Vagina (tissue), 2 donors: Measurements from ENCODE around the gene GLUD2.

Experiments
- POLR2A ChIP-seq, 2 donors: fragments of 450-650 bp; IDR thresholded peaks; one replicate each; pipeline ENCODE4 v1.6.1; 2017; ENCODE audit warnings: antibody characterized with exemption in 2 of 2, mild to moderate bottlenecking in 2 of 2, moderate library complexity in 2 of 2
- POLR2AphosphoS5 ChIP-seq, 2 donors: sonication (generic); formaldehyde crosslinking; IDR thresholded peaks; one replicate each; pipeline ENCODE4 v1.9.0; 2017; ENCODE audit warnings: antibody characterized with exemption in 2 of 2, mild to moderate bottlenecking in 2 of 2, low read depth in 1 of 2; ENCODE audit not compliant: insufficient read depth in 1 of 2

- TF ChIP-seq POLR2AphosphoS5 (IDR thresholded peaks at IDR 0.05; ENCODE audit: insufficient read depth in 1 of 2, low read depth in 1 of 2): no peak
- no peak for TF ChIP-seq POLR2A (IDR thresholded peaks at IDR 0.05)
These were observed 17.3 kb upstream of the GLUD2 start for GRCh38 chrX:121030083-121030482.
